Measurements from ENCODE around the gene PGAP6.
A peak's percentile ranks its signal among the peaks of the same experiment; 100 is the strongest.
"Not testable (repeated sequence)": the region's sequence is repeated elsewhere in the genome, so short reads cannot be mapped to it uniquely, and the experiment has no call there.

Gene PGAP6

DNA sequence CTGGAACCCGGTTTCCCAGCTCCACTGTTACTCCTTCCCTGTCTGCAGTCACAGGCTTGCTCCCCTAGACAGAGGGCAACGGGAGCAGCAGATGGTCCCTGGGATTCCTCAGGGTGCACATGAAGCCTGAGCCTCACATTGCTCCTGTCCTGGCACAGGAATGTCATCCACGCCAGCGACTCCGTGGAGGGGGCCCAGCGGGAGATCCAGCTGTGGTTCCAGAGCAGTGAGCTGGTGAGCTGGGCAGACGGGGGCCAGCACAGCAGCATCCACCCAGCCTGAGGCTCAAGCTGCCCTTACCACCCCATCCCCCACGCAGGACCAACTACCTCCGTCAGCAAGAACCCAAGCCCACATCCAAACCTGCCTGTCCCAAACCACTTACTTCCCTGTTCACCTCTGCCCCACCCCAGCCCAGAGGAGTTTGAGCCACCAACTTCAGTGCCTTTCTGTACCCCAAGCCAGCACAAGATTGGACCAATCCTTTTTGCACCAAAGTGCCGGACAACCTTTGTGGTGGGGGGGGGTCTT, 18.3 kb upstream of the PGAP6 start:
- no peak for DNase-seq

DNA sequence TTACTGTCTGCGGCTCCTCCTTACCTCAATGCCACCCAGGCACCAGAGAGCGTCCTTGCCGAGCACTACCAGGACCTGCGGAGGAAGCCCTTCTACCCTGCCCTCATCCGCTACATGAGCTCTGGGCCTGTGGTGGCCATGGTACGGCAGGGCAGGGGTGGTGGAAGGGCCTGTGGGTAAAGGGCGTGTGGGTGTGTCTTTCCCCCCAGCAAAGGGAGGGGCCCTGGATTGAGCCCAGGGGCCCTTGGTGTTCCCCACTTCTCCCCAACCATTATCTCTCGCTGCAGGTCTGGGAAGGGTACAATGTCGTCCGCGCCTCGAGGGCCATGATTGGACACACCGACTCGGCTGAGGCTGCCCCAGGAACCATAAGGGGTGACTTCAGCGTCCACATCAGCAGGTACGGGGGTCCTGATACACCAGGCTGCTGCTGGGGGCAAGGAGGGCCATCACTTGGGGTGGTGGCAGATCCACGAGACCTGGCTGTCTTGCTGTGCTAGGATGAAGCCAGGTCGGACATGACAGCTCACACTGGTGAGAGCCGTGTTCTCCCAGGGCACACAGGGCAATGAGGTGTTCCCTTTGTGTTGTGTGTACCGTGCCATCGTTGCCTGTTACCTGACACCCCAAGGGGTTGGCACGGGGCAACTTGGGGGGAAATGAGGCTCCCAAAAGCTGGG, 17.7 kb upstream of the PGAP6 start:
- DNase-seq, result no peak

DNA sequence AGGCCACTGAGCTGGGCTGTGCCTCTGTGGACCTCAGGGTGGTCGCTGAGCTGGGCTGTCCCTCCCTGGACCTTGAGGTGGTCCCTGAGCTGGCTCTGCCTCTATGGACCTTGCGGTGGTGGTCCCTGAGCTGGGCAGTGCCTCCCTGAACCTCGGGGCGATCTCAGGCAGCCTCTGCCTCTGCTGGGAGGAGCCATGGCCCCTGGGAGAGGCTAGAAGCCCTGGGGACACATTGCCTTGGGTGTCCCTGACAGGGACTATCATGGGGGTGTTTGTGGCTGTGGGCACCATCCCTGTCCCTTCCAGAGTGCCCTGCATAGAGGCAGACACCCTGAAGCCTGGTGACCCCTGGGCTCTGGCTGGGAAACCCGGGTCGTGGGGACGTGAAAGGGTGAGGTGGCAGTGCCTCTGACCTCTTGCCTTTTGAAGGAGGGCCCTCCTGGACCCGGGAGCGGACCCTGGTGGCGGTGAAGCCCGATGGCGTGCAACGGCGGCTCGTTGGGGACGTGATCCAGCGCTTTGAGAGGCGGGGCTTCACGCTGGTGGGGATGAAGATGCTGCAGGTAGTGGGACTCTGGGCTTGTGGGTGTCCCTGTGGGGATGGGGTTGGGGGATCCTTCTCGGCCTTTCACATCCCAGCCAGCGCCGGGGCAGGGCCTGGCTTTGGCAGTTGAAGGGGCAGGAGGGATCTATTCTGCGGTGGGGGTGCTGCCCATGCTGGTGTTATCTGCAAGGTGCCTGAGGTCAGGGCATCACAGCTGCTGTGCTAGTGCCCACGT, 17.0 kb upstream of the PGAP6 start:
- no peak for DNase-seq

- DNase-seq, result no peak
Observed at GRCh38 chr16:397736-398332, 16.1 kb upstream of the PGAP6 start.

DNA sequence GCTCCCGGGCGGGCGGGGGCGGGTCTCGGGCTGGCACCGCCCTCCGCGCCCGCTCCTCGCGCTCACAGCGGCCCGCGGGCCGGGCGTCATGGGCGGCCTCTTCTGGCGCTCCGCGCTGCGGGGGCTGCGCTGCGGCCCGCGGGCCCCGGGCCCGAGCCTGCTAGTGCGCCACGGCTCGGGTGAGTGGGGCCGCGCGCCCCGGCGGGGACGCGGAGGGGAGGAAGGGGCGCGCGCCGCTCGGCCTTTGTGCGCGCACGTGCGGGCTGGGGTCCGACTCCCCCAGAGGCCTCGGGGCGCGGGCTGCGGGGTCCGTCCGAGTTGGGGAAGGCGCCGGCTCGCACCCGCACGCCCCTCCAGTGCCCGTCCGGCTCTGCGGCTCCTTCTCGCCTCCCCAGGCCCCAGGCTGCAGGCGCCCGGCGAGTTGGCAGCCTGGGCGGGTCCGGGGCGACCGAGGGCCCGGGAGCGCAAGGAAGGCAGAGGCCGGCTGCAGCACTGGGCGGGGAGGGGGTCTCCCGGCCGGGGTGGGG, 15.4 kb upstream of the PGAP6 start, which contains the start of gene NME4:
Gene NME4 (plus strand): TSS at position 65 of the 527 bp plus-strand sequence. CDS start 24 bp downstream, at position 89.
- DNase-seq, result no peak

DNA sequence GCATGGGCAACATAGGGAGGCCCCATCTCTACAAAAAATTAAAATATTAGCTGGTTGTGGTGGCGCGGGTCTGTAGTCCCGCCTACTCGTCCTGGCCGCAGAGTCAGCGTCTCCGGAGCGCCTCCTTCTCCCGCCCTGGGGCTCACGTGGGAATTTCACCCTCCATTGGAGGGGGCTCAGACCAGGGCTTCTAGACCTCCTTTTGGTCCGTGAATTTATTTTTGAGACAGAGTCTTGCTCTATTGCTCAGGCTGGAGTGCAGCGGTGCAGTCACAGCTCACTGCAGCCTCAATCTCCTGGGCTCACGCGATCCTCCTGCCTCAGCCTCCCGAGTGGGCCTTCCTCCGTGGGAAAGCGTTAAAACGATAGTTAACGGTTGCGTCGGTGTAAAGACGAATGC, 14.8 kb upstream of the PGAP6 start:
- DNase-seq, result no peak

DNA sequence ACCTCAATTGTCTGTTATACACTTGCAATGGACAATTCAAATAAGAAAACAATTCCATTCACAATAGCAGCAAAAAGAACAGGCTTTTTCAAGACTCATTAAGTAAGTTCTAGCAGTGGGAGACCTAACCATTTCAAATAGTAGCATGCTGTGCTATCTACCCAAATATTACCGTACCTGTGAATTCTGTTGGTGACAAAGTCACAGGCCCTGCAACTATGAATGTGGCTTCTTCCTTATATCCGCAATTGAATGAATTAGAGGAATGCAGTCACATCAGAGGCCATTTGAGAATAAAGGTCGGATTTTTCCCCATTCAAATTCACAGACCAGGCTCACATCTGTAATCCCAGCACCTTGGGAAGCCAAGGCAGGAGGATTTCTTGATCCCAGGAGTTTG, 14.4 kb upstream of the PGAP6 start:
- no peak for DNase-seq

- peak in 1 of 2 donors; percentile 13 for DNase-seq
Observed at GRCh38 chr16:392450-393030, 10.8 kb upstream of the PGAP6 start.

DNA sequence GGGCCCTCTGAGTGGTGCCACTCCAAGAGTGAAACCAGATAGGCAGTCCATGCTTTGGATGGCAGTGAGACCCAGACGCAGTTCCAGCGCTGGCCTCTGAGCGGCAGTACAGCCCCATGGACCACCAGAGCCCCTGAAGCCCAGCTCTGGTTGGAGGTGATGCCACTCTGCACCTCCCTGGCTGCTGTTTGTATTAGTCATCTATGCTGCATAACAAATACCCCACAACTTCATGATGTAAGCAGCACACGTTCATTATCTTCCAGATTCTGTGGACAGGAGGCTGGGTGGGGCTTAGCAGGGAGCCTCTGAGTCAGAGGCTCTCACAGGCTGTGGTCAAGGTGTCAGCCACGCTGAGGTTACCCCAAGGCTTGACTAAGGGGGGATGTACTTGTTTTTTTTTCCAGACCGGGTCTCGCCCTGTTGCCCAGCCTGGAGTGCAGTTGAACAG, 10.1 kb upstream of the PGAP6 start:
- DNase-seq, result peak; percentile 34 to 80

DNA sequence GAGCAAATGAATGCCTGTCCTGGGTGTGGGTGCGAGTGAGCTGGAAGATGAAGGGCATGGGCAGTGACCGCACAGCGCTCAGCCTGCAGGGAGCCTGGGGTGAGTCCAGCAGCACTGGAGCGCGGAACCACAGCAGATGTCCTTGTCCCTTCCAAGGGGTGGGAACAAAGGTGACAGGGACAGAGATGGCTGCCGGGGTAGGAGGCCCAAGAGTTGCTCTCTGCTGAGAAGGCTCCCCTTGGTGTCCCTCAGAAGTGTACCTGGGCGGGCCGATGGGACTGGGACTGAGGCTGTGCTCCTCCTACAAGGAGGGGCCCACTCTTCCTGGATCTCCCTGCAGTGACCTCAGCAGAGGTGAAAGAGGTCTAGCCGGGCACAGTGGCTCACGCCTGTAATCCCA, 7.6 kb upstream of the PGAP6 start:
- no peak for DNase-seq

- DNase-seq, result not testable (repeated sequence)
Observed at GRCh38 chr16:387761-388666, 6.2 kb upstream of the PGAP6 start.

DNA sequence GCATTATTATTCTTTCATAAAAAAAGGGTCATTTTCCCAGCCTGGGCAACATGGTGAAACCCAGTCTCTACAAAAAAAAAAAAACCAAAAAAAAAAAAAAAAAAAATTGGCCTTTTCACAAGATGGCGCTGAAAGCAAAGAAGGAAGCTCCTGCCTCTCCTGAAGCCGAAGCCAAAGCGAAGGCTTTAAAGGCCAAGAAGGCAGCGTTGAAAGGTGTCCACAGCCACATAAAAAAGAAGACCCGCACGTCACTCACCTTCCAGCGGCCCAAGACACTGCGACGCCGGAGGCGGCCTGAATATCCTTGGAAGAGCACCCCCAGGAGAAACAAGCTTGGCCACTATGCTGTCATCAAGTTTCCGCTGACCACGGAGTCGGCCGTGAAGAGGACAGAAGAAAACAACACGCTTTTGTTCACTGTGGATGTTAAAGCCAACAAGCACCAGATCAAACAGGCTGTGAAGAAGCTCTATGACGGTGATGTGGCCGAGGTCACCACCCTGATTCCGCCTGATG, 4.9 kb upstream of the PGAP6 start:
- DNase-seq, result no peak

GRCh38 chr16:383326-384051, 1.7 kb upstream of the PGAP6 start:
- no peak for DNase-seq

DNA sequence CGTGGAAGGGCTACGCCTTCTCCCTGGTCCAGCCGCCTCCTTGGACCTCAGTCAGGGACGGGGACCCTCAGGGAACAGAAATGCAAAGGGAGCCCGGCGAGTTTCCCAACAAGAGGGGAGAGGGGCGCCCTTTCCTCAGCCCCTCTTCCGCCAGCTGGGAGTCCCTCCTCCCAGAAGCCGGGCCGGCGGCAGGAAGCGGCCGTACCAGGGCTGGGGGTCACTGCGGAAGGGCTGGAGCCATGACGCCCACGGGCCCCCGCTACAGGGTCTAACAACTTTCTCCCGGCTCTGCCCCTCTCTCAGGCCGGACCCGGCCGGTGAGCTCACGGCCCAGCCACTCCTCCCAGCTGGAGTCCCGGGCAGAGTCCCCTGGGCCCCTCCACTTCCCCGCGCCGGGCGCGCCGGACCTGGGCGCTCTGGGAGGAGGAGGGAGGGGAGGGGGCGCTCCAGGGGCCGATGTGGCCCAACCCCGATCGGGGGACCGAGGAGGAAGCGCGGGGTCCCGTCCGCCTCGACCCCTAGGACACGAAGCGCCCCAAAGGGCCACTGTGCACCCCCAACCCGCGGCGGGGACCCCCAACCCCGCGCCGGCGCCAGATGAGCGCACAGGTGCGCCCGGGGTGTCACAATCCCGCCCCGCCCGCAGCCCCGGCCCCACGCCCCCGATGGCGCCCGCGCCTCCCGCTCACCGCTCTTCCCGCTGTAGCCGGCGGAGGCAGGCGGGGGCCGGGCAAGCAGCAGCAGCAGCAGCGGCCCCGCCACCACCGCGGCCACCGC, 578 bp downstream of the PGAP6 start:
- no peak for DNase-seq

DNA sequence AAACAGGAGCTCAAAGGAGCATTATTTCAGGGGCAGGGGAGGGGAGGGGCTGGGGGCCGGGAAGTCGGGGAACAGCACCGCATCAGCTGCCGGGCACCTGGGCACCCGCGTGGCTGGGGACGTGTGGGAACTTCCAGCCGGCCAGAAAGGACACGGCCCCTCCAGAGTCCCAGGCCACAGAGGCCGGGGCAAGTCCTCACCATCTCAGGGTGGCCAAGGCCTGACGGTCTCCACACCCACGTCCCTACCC, 1.1 kb downstream of the PGAP6 start:
- no peak for DNase-seq

- no peak for DNase-seq
Observed at GRCh38 chr16:379961-380761, 1.6 kb downstream of the PGAP6 start.

DNA sequence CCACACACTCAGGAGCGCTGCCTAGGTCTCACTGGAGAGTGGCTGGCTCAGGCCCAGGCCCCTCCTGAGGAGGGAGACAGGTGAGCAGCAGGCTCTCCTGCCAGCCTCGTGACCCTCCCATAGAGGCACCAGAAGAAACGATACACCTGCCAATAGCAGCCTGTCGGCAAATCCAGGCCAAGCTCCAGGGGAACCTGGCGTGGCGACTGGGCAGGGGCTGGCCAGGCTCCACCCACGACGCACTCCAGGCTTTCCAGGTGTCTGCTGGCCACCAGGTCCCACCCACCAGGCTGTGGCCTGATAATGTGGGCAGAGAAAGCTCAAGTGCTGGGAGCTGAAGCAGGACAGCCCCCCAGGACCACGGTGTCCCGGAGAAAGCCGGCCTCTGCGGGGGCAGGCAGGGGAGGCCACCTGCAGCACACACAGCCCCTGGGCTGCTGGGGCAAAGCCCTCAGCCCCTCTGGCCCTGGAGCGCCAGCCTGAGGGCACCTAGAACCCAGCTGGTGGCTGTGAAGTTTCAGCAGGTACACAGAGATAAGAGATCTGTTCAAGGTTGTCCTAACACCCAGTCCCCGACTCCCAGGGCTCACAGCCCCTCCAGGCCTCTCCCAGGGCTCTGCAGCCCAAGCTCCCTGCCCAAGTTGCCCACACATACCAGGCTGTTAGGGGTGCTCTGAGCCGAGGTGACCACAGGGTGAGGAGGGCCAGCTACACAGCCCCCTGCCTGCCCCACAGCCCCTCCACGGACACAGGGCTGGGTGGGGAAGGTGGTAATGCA, 2.4 kb downstream of the PGAP6 start:
- DNase-seq, result no peak

GRCh38 chr16:378821-379182, 3.0 kb downstream of the PGAP6 start:
- no peak for DNase-seq

Data from bone marrow (tissue), 2 donors.